ENCODE results near the gene STAT5B. TPM values are rescaled to one million over a fixed set of nuclear protein-coding genes. Genes with fewer than 3 reads are reported as not detected.
"Not testable (repeated sequence)": the region's sequence is repeated elsewhere in the genome, so short reads cannot be mapped to it uniquely, and the experiment has no call there.

STAT5B gene
- total RNA-seq, 2 donors from 2014 or later, result 35.7 to 51.4 TPM

DNA sequence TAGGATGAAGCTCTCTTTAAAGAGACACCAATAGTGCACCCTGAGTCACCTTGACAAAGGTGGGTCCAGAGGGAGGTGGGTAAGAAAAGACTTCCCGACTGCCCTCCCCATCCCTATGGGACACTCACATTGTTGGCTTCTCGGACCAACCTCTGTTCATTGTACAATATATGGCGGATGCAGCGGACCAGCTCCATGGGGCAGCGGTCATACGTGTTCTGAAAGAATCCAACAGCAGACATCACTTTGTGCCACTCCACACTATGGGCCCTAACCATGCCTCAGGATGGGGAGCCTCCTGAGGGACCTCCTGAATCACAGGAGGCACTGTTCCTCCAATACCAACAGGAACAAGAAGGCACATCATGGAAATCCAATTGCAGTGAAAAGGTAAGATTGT lies 51.5 kb downstream of the STAT5B start:
- Histone ChIP-seq H3K27me3 (ENCODE audit: control insufficient read depth, insufficient read depth, low read length, poor library complexity, severe bottlenecking) (no peaks in the 10 kb centered on the region), H3K36me3 (ENCODE audit: control insufficient read depth, insufficient read depth, low read length) (peaks cover 30% of the 10 kb centered on the region), H3K9ac (ENCODE audit: extremely low read depth, low read length, poor library complexity, severe bottlenecking) (no peak overlapping the region), H3K4me1 (ENCODE audit: control insufficient read depth, insufficient read depth, low read length) (no peaks in the 10 kb centered on the region), H3K4me3 (ENCODE audit: low read length) (no peak overlapping the region), H3K27ac (ENCODE audit: low read depth, low read length) (no peak overlapping the region), H3K9me3 (ENCODE audit: control insufficient read depth, low read length) (no peaks in the 10 kb centered on the region)
- no peaks in the 10 kb centered on the region for H3K9me3 Mint-ChIP-seq
- no peak for DNase-seq
- 95 to 97% methylated on average over 4 to 6 of the region's 6 CpGs for WGBS, 2 experiments (ENCODE audit: insufficient coverage in 1 of 2, insufficient read length in 1 of 2)
- peaks cover 16% of the 10 kb centered on the region for H3K36me3 Mint-ChIP-seq (ENCODE audit: low read depth)
- H3K27me3 Mint-ChIP-seq (ENCODE audit: insufficient read depth), result no peaks in the 10 kb centered on the region
- TF ChIP-seq, protein P1, sequence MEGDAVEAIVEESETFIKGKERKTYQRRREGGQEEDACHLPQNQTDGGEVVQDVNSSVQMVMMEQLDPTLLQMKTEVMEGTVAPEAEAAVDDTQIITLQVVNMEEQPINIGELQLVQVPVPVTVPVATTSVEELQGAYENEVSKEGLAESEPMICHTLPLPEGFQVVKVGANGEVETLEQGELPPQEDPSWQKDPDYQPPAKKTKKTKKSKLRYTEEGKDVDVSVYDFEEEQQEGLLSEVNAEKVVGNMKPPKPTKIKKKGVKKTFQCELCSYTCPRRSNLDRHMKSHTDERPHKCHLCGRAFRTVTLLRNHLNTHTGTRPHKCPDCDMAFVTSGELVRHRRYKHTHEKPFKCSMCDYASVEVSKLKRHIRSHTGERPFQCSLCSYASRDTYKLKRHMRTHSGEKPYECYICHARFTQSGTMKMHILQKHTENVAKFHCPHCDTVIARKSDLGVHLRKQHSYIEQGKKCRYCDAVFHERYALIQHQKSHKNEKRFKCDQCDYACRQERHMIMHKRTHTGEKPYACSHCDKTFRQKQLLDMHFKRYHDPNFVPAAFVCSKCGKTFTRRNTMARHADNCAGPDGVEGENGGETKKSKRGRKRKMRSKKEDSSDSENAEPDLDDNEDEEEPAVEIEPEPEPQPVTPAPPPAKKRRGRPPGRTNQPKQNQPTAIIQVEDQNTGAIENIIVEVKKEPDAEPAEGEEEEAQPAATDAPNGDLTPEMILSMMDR (conservative IDR thresholded peaks at IDR 0.05), result no peak
- no peak overlapping the region for H3K4me3 Mint-ChIP-seq
- no peaks in the 10 kb centered on the region for H3K4me1 Mint-ChIP-seq
- no peak overlapping the region for H3K27ac Mint-ChIP-seq

- Histone ChIP-seq H3K4me3 (ENCODE audit: low read length) (no peak overlapping the region), H3K9ac (ENCODE audit: extremely low read depth, low read length, poor library complexity, severe bottlenecking) (no peak overlapping the region), H3K27ac (ENCODE audit: low read depth, low read length) (no peak overlapping the region), H3K36me3 (ENCODE audit: control insufficient read depth, insufficient read depth, low read length) (peaks cover 33% of the 10 kb centered on the region), H3K4me1 (ENCODE audit: control insufficient read depth, insufficient read depth, low read length) (no peaks in the 10 kb centered on the region), H3K27me3 (ENCODE audit: control insufficient read depth, insufficient read depth, low read length, poor library complexity, severe bottlenecking) (no peaks in the 10 kb centered on the region), H3K9me3 (ENCODE audit: control insufficient read depth, low read length) (no peaks in the 10 kb centered on the region)
- Mint-ChIP-seq H3K4me1 (no peaks in the 10 kb centered on the region), H3K36me3 (ENCODE audit: low read depth) (peaks cover 26% of the 10 kb centered on the region), H3K27ac (no peak overlapping the region), H3K27me3 (ENCODE audit: insufficient read depth) (no peaks in the 10 kb centered on the region), H3K9me3 (no peaks in the 10 kb centered on the region), H3K4me3 (no peak overlapping the region)
- 62 to 65% methylated on average over 3 of the region's 3 CpGs for WGBS, 2 experiments (ENCODE audit: insufficient coverage in 1 of 2, insufficient read length in 1 of 2)
- DNase-seq, result peak; percentile 85
- TF ChIP-seq, protein P1 (conservative IDR thresholded peaks at IDR 0.05), result peak; percentile 85
Measured at GRCh38 chr17:42221886-42222745, 54.1 kb downstream of the STAT5B start.

- no CpG with 5 or more reads among the region's 17 CpGs for WGBS, 2 experiments (ENCODE audit: insufficient coverage in 1 of 2, insufficient read length in 1 of 2)
- not testable (repeated sequence) for H3K27ac Mint-ChIP-seq; H3K9me3 ChIP-seq (ENCODE audit: control insufficient read depth, low read length); H3K27ac ChIP-seq (ENCODE audit: low read depth, low read length); H3K27me3 Mint-ChIP-seq (ENCODE audit: insufficient read depth); H3K4me3 Mint-ChIP-seq; H3K9ac ChIP-seq (ENCODE audit: extremely low read depth, low read length, poor library complexity, severe bottlenecking); DNase-seq; H3K27me3 ChIP-seq (ENCODE audit: control insufficient read depth, insufficient read depth, low read length, poor library complexity, severe bottlenecking); H3K9me3 Mint-ChIP-seq; H3K4me3 ChIP-seq (ENCODE audit: low read length); H3K4me1 ChIP-seq (ENCODE audit: control insufficient read depth, insufficient read depth, low read length)
- peaks cover 35% of the 10 kb centered on the region for H3K36me3 ChIP-seq (ENCODE audit: control insufficient read depth, insufficient read depth, low read length)
- H3K36me3 Mint-ChIP-seq (ENCODE audit: low read depth), result peaks cover 28% of the 10 kb centered on the region
- peaks cover 11% of the 10 kb centered on the region for H3K4me1 Mint-ChIP-seq
Measured at GRCh38 chr17:42219280-42219679, 56.9 kb downstream of the STAT5B start.

Measured in endodermal cell (in vitro differentiated cells).